ENCODE measurements around the gene LGMN. TPM values are rescaled to one million over a fixed set of nuclear protein-coding genes. Genes with fewer than 3 reads are reported as not detected.

Gene LGMN
- total and polyA plus RNA-seq, 2 of the 8 experiments (the other 6 are each of a cell fraction or from before 2014, with no cell fraction given) = 57.4 to 83.4 TPM

GRCh38 chr14:92701826-92702225 lies 46.6 kb downstream of the LGMN start (continued):
- TF ChIP-seq E2F6 (IDR thresholded peaks at IDR 0.05) (no peak), PHF8 (conservative IDR thresholded peaks at IDR 0.05; ENCODE audit: low read depth, low read length) (no peak), RBBP5 (IDR thresholded peaks at IDR 0.05; ENCODE audit: borderline replicate concordance, low read depth, low read length) (no peak), ZNF274 (IDR thresholded peaks at IDR 0.05; ENCODE audit: borderline replicate concordance, extremely low read depth, low read length) (no peak)

All from H1 (cell line).